Measurements from ENCODE around the gene NAXE.

The NAXE gene

DNA sequence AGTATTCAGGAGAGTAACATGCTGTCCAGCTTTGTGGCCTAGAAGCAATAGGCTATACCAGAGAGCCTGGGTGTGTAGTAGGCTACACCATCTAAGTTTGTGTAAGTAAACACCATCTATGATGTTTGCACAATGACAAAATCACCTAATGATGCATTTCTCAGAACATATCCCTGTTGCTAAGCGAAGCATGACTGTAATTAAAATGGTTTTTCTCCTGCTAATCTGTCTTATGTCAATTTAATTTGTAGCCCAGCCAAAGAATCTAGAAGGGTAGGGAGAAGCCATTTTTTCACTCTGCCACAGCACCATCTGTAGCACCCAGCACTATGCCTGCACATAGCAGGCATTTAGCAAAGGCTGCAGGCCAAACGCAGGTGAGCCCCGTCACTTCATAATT is 14.0 kb upstream of the NAXE start:
- no peak overlapping the region for H3K4me2 ChIP-seq (ENCODE audit: low read length)
- H3F3A ChIP-seq (ENCODE audit: control insufficient read depth, insufficient read depth) = no peaks in the 10 kb centered on the region
- no peaks in the 10 kb centered on the region for H3K36me3 ChIP-seq (ENCODE audit: control insufficient read depth, low read length)
- no peaks in the 10 kb centered on the region for H3K9me3 ChIP-seq (ENCODE audit: control insufficient read depth, insufficient read depth, low read length)
- H4K20me1 ChIP-seq (ENCODE audit: control insufficient read depth, insufficient read depth, low read depth, low read length) = no peaks in the 10 kb centered on the region
- TF ChIP-seq EZH2phosphoT487 (IDR thresholded peaks at IDR 0.05; ENCODE audit: borderline replicate concordance, low read length) = no peak
- TF ChIP-seq, protein P1, sequence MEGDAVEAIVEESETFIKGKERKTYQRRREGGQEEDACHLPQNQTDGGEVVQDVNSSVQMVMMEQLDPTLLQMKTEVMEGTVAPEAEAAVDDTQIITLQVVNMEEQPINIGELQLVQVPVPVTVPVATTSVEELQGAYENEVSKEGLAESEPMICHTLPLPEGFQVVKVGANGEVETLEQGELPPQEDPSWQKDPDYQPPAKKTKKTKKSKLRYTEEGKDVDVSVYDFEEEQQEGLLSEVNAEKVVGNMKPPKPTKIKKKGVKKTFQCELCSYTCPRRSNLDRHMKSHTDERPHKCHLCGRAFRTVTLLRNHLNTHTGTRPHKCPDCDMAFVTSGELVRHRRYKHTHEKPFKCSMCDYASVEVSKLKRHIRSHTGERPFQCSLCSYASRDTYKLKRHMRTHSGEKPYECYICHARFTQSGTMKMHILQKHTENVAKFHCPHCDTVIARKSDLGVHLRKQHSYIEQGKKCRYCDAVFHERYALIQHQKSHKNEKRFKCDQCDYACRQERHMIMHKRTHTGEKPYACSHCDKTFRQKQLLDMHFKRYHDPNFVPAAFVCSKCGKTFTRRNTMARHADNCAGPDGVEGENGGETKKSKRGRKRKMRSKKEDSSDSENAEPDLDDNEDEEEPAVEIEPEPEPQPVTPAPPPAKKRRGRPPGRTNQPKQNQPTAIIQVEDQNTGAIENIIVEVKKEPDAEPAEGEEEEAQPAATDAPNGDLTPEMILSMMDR (IDR thresholded peaks at IDR 0.05; ENCODE audit: low read depth, low read length, poor library complexity, severe bottlenecking) = no peak
- H3K27me3 ChIP-seq (ENCODE audit: control insufficient read depth, low read length) = 0 out of 2 replicates have a peak, but pooled peaks cover 2% of the 10 kb centered on the region
- H3K9me2 ChIP-seq (replicated peaks; ENCODE audit: control insufficient read depth, low read length) = no peaks in the 10 kb centered on the region
- no peaks in the 10 kb centered on the region for H3K79me2 ChIP-seq (ENCODE audit: control insufficient read depth, low read length)
- peaks cover 14% of the 10 kb centered on the region for H3K4me1 ChIP-seq (ENCODE audit: control insufficient read depth, low read length)
- no peak overlapping the region for H3K27ac ChIP-seq (ENCODE audit: low read depth, low read length)
- H3K4me3 ChIP-seq (ENCODE audit: low read length) = no peak overlapping the region

DNA sequence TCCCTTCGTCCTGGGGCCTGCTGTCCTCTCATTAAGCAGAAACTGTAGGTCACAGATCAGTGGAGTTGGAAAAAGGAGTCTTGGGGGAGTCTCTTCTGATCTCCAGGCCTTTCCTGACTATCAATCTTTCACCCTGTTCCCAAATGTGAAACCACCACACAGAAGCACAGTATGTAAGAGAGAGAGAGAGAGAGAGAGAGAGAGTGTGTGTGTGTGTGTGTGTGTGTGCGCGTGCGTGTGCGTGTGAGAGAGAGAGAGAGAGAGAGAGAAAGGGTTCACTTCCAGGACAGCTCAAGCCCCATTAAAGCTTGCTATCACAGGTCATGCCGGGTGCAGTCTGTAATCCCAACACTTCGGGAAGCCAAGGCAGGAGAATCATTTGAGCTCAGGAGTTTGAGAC is 13.5 kb upstream of the NAXE start:
- Histone ChIP-seq H3F3A (ENCODE audit: control insufficient read depth, insufficient read depth) (no peaks in the 10 kb centered on the region), H3K9me2 (replicated peaks; ENCODE audit: control insufficient read depth, low read length) (no peaks in the 10 kb centered on the region), H3K27ac (ENCODE audit: low read depth, low read length) (no peak overlapping the region), H4K20me1 (ENCODE audit: control insufficient read depth, insufficient read depth, low read depth, low read length) (no peaks in the 10 kb centered on the region), H3K4me2 (ENCODE audit: low read length) (no peak overlapping the region), H3K4me3 (ENCODE audit: low read length) (no peak overlapping the region), H3K27me3 (ENCODE audit: control insufficient read depth, low read length) (0 out of 2 replicates have a peak, but pooled peaks cover 2% of the 10 kb centered on the region), H3K79me2 (ENCODE audit: control insufficient read depth, low read length) (no peaks in the 10 kb centered on the region), H3K36me3 (ENCODE audit: control insufficient read depth, low read length) (no peaks in the 10 kb centered on the region), H3K9me3 (ENCODE audit: control insufficient read depth, insufficient read depth, low read length) (no peaks in the 10 kb centered on the region), H3K4me1 (ENCODE audit: control insufficient read depth, low read length) (peaks cover 13% of the 10 kb centered on the region)
- no peak for TF ChIP-seq EZH2phosphoT487 (IDR thresholded peaks at IDR 0.05; ENCODE audit: borderline replicate concordance, low read length)
- TF ChIP-seq, protein P1 (IDR thresholded peaks at IDR 0.05; ENCODE audit: low read depth, low read length, poor library complexity, severe bottlenecking) = no peak

DNA sequence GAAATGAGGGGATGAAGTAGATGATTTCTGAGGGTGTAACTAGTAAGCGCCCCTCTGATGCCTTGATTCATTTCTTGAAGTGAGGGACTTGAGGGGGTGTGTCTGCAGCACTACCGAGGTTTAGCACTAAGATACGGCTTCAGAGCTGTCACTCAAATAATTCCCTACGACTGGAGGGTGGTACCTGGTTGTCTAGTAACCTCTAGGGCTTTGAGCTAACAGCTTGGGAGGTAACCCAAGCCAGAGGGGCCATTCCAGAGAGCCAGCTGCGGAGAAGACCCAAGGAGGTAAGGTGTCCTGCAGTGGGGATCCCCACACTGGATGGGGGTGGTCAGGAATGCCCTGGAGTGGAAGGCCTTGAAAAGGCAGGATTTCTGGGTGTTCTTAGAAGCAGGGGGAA is 12.1 kb upstream of the NAXE start, which contains the start of gene TTC24:
Gene TTC24 (plus strand): TSS at position 252 of the 400 bp plus-strand sequence. CDS start 1,642 bp downstream, outside the sequence.
- no peaks in the 10 kb centered on the region for H3K9me2 ChIP-seq (replicated peaks; ENCODE audit: control insufficient read depth, low read length)
- no peaks in the 10 kb centered on the region for H3K79me2 ChIP-seq (ENCODE audit: control insufficient read depth, low read length)
- H3K27me3 ChIP-seq (ENCODE audit: control insufficient read depth, low read length) = 0 out of 2 replicates have a peak, but pooled peaks cover 2% of the 10 kb centered on the region
- no peaks in the 10 kb centered on the region for H3F3A ChIP-seq (ENCODE audit: control insufficient read depth, insufficient read depth)
- no peak within 1 kb of the TSS for H3K4me3 ChIP-seq (ENCODE audit: low read length)
- no peak within 1 kb of the TSS for H3K27ac ChIP-seq (ENCODE audit: low read depth, low read length)
- no peak within 1 kb of the TSS for H3K4me2 ChIP-seq (ENCODE audit: low read length)
- H4K20me1 ChIP-seq (ENCODE audit: control insufficient read depth, insufficient read depth, low read depth, low read length) = no peaks in the 10 kb centered on the region
- no peaks in the 10 kb centered on the region for H3K9me3 ChIP-seq (ENCODE audit: control insufficient read depth, insufficient read depth, low read length)
- no peaks in the 10 kb centered on the region for H3K36me3 ChIP-seq (ENCODE audit: control insufficient read depth, low read length)
- TF ChIP-seq EZH2phosphoT487 (IDR thresholded peaks at IDR 0.05; ENCODE audit: borderline replicate concordance, low read length) = no peak
- TF ChIP-seq, protein P1 (IDR thresholded peaks at IDR 0.05; ENCODE audit: low read depth, low read length, poor library complexity, severe bottlenecking) = no peak
- peaks cover 24% of the 10 kb centered on the region for H3K4me1 ChIP-seq (ENCODE audit: control insufficient read depth, low read length)

Data from DOHH2 (cell line).